Hypothalamus (tissue), 51 donors: ENCODE measurements around the gene SLC23A3.

Experiments used
- DNase-seq, 51 donors: peaks; one replicate each; lab custom pipeline; 2025; lab: John Stamatoyannopoulos, UW

Gene SLC23A3

DNA sequence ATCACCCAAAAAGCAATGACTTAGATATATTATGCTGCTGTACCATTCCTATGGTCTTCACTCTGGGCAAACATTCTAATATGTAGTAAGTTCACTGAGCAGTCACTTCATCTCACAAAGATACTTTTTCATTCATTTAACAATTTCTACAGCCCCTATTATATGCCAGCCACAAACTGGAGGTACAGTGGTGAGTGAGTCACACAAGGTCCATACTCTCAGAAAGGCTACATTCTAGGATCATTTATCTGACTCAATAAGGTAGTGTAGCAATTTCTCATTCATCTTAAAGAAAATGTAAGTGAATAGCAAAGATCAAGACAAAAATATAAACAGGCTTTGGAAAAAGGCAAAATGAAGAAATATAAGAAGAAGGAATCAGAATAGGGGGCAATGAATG is 49.7 kb downstream of the SLC23A3 start:
- DNase-seq, result no peak

DNA sequence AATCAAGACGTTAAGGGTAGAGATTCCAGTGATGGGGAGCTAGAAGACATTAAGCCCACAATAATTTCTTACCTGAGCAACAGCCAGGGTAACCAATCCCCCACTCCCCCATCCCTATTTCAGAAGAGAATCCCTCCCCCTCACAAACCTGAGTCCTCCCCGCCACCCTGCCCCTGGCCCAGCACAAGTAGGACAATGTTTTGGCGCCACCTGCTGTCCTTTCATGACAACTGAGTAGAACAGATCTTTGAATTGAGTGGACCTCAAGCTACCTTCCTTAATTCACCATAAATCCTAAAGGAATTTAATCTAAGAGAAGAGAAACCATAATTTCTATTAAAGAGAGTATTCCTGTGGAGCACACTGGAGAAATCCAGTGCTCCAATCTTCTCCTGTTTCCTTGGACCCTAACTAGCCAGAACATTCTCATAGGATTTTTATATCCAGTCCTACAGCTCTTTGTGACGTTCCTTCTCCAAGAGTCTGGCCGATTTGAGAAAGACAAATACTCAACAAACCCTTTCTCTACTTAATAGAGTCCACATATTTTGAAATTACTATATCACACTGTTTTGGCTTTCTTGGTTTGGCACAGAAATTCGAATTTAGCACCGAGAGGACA is 50.3 kb downstream of the SLC23A3 start:
- DNase-seq, result peak in 39 of 51 donors; percentile 2 to 77 (median 32)

DNA sequence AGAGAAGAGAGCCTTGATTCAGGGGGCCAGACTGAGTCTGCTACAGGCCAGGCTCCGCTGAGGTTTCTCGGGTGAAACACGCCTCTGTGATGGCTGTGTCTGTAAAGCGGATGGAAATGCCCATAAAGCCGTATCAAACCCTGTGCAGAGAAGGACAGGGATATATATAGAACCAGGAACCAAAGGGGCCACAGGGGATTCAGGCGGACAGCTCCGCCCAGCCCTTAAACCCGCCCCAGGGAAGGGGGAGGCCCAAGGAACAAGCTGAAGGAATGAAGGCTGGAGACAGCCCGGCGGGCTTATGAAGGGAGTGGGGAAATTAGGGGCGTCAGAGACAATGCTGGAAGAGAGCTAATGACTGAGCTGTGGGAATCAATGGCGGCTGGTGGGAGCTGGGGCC is 51.3 kb downstream of the SLC23A3 start:
- DNase-seq, result no peak

DNA sequence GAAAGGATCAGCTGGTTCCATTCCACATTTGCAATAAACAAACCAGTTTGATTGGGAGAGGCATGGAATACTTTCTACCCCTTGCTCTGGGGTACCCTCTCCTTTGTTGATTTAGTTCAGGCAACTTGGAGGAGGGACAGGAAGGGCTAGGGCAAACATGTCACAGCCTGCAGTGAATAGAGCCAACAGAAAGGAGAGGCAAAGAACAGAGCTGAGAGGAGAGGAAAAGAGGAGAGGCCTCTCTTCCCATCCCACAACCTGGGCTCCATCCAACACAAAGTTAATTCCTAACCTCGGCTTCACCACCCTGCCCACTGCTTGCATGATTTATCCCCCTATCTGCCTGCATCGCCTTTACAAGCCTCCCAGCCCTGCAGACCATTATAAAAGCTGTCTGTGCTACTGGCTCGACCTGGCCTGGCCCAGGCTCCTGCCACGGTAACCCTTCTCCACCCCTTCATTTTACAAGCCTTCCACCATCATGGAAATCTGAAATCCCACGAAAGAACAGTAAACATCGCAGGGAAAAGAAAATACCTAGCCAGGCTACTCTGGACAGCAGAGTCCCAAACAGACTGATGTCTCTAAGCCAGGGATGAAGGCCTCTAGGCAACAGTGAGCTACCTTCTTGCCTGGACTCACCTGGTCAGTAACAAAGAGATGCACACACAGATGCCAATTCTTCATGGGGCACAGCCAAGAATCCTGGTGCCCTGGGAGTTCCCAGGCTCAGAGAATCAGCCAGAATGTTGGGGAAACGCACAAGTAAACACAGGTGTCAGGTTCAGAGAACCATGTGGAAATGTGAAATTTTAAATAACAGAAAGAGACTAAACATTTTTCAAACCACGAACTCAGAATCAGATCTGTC is 52.8 kb downstream of the SLC23A3 start:
- no peak for DNase-seq

DNA sequence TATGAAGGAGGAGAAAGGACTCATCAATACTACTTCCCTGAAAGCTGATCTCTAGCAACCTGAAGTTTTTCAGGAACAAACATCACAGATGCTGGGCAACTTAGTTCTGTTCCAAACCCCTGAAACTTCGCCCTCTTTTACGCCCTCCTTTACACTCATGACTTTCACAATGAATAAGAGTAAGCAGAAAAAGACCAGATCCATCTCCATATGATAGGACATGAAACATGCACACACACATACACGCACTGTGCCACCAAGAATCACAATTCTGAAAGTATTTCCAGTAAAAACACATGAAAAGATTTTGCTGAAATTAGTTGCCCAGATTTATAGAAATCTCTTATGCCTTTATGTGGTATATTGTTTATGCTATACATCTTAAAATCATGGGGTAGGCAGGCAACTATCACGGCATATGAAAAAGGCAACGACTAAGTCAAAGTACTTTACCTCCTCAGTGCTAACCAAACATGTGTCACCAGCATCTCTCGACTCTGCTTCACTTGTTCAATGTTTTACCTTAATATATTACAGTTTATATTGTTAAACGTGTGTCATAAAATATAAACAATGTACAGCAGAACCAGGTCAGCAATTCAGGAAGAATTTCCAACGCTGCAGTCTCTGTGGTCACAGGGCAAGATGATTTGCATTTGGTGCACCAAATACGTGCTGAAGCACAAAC is 57.0 kb downstream of the SLC23A3 start:
- DNase-seq, result no peak

DNA sequence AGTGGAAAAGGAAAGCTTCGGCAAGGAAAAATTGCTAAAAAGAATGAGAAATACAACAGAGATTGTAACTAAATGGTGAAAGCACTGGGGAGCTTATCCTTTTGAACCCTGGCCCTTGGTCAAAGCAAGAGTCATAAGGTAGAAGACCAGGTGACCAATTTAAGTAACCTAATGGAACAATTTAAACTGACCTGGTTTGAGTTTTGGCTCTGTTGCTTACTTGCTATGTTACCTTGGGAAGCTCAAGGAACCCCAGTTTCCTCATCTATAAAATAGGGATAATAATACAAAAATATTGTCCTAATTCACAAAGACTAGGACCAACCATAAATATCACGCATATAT is 57.8 kb downstream of the SLC23A3 start:
- no peak for DNase-seq
